A673 (cell line): ENCODE results near the gene TNMD.

ENCODE experiments used
- EZH2 ChIP-seq: fragments of 200-600 bp; sonication (generic); IDR thresholded peaks from 2 replicates; pipeline ENCODE4 v1.6.1; 2017; ENCODE audit warnings: borderline replicate concordance, low read depth, mild to moderate bottlenecking, mixed read lengths, antibody characterized with exemption, low read length; ENCODE audit not compliant: poor library complexity, severe bottlenecking
- TF ChIP-seq, protein P1 (sequence below): fragments of 300-800, 200-600 bp; sonication (generic); conservative IDR thresholded peaks from 2 replicates; pipeline ENCODE4 v1.5.1; 2017; ENCODE audit warnings: low read depth, mild to moderate bottlenecking, antibody characterized with exemption, low read length, moderate library complexity, mixed read lengths

- TF ChIP-seq, protein P1, sequence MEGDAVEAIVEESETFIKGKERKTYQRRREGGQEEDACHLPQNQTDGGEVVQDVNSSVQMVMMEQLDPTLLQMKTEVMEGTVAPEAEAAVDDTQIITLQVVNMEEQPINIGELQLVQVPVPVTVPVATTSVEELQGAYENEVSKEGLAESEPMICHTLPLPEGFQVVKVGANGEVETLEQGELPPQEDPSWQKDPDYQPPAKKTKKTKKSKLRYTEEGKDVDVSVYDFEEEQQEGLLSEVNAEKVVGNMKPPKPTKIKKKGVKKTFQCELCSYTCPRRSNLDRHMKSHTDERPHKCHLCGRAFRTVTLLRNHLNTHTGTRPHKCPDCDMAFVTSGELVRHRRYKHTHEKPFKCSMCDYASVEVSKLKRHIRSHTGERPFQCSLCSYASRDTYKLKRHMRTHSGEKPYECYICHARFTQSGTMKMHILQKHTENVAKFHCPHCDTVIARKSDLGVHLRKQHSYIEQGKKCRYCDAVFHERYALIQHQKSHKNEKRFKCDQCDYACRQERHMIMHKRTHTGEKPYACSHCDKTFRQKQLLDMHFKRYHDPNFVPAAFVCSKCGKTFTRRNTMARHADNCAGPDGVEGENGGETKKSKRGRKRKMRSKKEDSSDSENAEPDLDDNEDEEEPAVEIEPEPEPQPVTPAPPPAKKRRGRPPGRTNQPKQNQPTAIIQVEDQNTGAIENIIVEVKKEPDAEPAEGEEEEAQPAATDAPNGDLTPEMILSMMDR: no peak
- TF ChIP-seq EZH2: no peak
Measured at GRCh38 chrX:100647095-100647494, 62.4 kb downstream of the TNMD start.
